Activated CD4-positive, alpha-beta T cell treated with anti-CD3 and anti-CD28 coated beads for 36 hours (primary cell): ENCODE measurements around the gene VPS39. TPM values are rescaled to one million over a fixed set of nuclear protein-coding genes. Genes with fewer than 3 reads are reported as not detected.

Experiments
- ATAC-seq: fragments of 200-7000 bp; cut with Tn5 transposase; one replicate; pipeline ENCODE4 v1.10.0; 2021; ENCODE audit warnings: mild to moderate bottlenecking, moderate library complexity
- CTCF ChIA-PET: fragments of 350-600 bp; sonication (Branson Sonifier 250); formaldehyde crosslinking; loops from one replicate; lab custom pipeline; 2021; ENCODE audit warnings: antibody characterized with exemption; lab: Charles Lee
- POLR2A ChIA-PET: fragments of 350-600 bp; sonication (Branson Sonifier 250); formaldehyde crosslinking; loops from one replicate; lab custom pipeline; 2021; ENCODE audit warnings: antibody characterized with exemption, inconsistent platforms; lab: Charles Lee
- DNase-seq: peaks from one replicate; pipeline ENCODE4 v3.0.0-alpha.2; 2020
- H3K27ac Mint-ChIP-seq: one replicate; pipeline ENCODE4 v1.8.0; 2021; ENCODE audit warnings: mixed read lengths
- H3K27me3 Mint-ChIP-seq: one replicate; pipeline ENCODE4 v1.8.0; 2021; ENCODE audit warnings: mixed read lengths
- H3K36me3 Mint-ChIP-seq: one replicate; pipeline ENCODE4 v1.8.0; 2021; ENCODE audit warnings: low read depth, mixed read lengths
- H3K4me1 Mint-ChIP-seq: one replicate; pipeline ENCODE4 v1.8.0; 2021; ENCODE audit warnings: mixed read lengths
- H3K4me3 Mint-ChIP-seq: one replicate; pipeline ENCODE4 v1.8.0; 2021; ENCODE audit warnings: mild to moderate bottlenecking, moderate library complexity, mixed read lengths
- H3K9me3 Mint-ChIP-seq: one replicate; pipeline ENCODE4 v1.8.0; 2021; ENCODE audit warnings: low read depth, mixed read lengths
- intact Hi-C, 2 experiments: fragments of 100-400 bp; cut with DNase I in 1 of 2; cut with micrococcal nuclease in 1 of 2; formaldehyde crosslinking; loops; one replicate each; pipeline versions ENCODE4 v1.14.2 to v1.15.1; 2022 to 2024; cut with DNase I, micrococcal nuclease
- total RNA-seq, 2 experiments: library from RNA; stranded (reverse); gene quantifications; one replicate each; pipeline ENCODE4 v1.2.3, GENCODE V29; 2021

Gene VPS39
- total RNA-seq, 2 experiments from 2014 or later = 49.5 to 56.2 TPM

DNA sequence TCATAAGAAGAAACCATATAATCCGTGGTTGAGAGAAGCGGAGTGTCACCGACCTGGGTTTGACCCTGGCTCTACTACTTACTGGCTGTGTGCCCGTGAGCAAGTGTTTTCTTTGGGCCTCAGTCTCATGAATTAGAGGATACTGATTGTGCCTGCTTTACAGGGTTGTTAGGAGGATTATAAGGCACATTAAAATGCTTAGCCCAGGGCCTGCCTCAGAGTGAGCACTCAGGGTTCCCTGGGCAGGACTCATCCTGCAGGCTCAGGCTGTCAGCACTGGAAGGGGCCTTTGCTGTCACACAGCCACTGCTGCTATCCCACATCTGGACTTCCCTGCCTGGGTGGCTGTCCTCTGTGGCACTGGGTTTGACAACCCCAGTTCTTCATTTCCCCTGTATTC, 56.4 kb downstream of the VPS39 start:
- Mint-ChIP-seq H3K4me3 (no peak overlapping the region), H3K27ac (no peak overlapping the region), H3K4me1 (no peaks in the 10 kb centered on the region), H3K9me3 (no peaks in the 10 kb centered on the region), H3K36me3 (no peaks in the 10 kb centered on the region), H3K27me3 (no peaks in the 10 kb centered on the region)
- ChIA-PET POLR2A (no interaction called here), CTCF (interaction anchor here (0.6 kb wide), 1 partner anchor 774 kb away, joined by 3 read pairs; no protein-coding TSS in a partner anchor)
- DNase-seq = no peak
- intact Hi-C loops = loop anchor here in 1 of 2 experiments (10.0 kb wide), 1 partner anchor 233 kb away; no protein-coding TSS in a partner anchor
- no peak for ATAC-seq

DNA sequence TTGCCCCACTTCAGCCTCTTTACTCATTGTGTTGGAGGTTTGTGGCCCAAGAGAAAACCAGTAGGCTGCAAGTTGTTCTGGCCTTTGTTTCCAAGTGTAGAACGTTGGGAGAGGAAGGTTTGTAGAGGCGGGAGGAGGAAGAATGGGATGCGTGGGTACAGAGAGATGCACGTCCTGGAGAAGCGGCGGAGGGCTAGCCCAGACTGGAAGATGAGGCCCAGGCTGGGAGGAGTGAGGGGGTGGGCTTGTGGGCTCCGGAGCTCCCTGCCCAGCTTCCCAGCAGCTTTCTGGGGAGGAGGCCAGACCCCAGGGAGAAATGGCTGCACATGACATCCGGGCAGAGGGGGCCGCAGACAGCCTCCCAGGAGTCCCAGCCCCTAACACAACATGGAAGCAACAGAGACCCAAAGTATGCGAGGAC, 57.0 kb downstream of the VPS39 start:
- intact Hi-C loops = loop anchor here in 1 of 2 experiments (10.0 kb wide), 1 partner anchor 234 kb away; no protein-coding TSS in a partner anchor
- POLR2A ChIA-PET = no interaction called here
- ATAC-seq (no peak), DNase-seq (no peak)
- no peak overlapping the region for H3K4me3 Mint-ChIP-seq
- no peak overlapping the region for H3K27ac Mint-ChIP-seq
- no peaks in the 10 kb centered on the region for H3K9me3 Mint-ChIP-seq
- CTCF ChIA-PET = no interaction called here
- no peaks in the 10 kb centered on the region for H3K4me1 Mint-ChIP-seq
- H3K27me3 Mint-ChIP-seq = no peaks in the 10 kb centered on the region
- no peaks in the 10 kb centered on the region for H3K36me3 Mint-ChIP-seq

DNA sequence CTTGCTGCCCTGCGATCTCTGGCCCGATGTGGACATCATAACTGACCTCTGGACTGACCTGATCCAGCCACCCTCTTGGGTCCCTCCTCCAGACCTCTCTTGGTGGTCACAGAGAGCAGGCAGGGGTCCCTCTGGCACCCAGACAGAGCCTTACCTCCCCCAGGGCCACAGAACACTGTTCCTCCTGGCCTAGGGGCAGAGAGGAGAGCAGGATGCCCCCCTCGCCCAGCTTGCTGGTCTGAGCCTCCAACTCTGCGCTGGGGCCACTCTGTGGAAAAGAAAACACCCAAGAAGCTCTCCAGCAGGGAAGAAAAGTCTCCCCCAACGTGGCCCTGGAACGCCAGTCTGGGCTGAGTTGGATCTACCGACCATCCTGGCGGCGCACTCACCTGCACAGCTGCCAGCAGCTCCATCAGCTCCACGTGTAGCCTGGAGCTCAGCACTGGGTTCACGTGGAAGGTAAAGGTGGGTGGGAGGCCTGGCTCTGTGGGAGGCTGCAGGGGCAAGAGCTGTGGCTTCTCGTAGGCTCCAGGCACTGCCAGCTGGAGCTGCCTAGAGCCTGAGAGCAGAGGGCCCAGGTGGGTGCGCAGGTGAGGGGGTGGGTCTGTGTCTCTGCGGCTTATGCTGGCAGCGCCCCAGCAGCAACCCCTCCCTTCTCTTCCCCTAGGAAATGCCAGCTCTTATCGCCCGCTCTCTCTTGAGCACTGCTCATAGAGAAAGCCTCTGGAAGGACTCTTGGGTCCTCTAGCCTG, 57.7 kb downstream of the VPS39 start:
- CTCF ChIA-PET = interaction anchor here (1.1 kb wide), 1 partner anchor 11 kb away, joined by 3 read pairs; no protein-coding TSS in a partner anchor
- ATAC-seq (no peak), DNase-seq (no peak)
- Mint-ChIP-seq H3K27me3 (no peaks in the 10 kb centered on the region), H3K4me1 (no peaks in the 10 kb centered on the region), H3K27ac (no peak overlapping the region), H3K36me3 (no peaks in the 10 kb centered on the region), H3K4me3 (no peak overlapping the region), H3K9me3 (no peaks in the 10 kb centered on the region)
- intact Hi-C loops = loop anchor here in 1 of 2 experiments (10.0 kb wide), 1 partner anchor 234 kb away; no protein-coding TSS in a partner anchor
- POLR2A ChIA-PET = no interaction called here

DNA sequence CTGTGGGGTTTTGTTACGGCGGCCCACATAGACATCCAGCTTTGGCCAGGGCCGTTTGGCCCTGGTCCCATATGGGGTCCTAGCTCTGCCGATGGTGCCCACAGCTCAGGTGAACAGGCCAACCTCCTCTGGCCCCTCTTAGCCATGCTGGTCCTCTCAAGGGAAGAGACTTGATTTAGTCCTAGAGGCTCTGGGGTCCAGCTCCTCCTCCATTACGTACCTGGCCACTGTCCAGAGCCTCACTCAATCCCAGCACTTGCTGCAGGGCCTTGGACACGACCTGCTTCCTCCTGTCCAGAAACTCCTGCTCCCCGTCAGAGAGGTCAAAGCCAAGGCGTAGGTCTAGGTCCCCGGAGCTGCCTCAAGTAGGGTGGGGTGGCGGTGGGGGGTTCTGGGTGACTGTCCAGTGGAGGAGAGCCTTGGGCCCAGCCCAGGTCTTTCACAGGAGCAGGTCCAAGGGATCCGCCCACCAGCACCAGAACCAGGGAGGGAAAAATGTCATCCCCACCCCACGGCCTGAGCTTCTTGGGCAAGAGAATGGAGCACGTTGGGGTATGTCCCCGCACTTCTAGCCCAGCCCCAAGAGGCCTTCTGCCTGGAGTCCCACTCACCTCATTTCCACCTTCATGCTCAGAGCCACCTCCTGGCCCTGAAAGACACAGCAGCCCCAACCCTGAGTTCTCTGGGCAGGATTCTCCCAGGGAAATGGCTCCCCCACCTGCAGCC, 58.4 kb downstream of the VPS39 start:
- no peak for ATAC-seq
- H3K36me3 Mint-ChIP-seq = no peaks in the 10 kb centered on the region
- H3K4me1 Mint-ChIP-seq = no peaks in the 10 kb centered on the region
- H3K27me3 Mint-ChIP-seq = no peaks in the 10 kb centered on the region
- no peak overlapping the region for H3K27ac Mint-ChIP-seq
- H3K4me3 Mint-ChIP-seq = no peak overlapping the region
- CTCF ChIA-PET = interaction anchor here (0.6 to 1.4 kb wide), 5 partner anchors 10 to 161 kb away, joined by 3 to 5 read pairs (median 3); no protein-coding TSS in a partner anchor
- no peaks in the 10 kb centered on the region for H3K9me3 Mint-ChIP-seq
- no peak for DNase-seq
- POLR2A ChIA-PET = no interaction called here
- intact Hi-C loops = loop anchor here in 1 of 2 experiments (10.0 kb wide), 1 partner anchor 235 kb away; no protein-coding TSS in a partner anchor

DNA sequence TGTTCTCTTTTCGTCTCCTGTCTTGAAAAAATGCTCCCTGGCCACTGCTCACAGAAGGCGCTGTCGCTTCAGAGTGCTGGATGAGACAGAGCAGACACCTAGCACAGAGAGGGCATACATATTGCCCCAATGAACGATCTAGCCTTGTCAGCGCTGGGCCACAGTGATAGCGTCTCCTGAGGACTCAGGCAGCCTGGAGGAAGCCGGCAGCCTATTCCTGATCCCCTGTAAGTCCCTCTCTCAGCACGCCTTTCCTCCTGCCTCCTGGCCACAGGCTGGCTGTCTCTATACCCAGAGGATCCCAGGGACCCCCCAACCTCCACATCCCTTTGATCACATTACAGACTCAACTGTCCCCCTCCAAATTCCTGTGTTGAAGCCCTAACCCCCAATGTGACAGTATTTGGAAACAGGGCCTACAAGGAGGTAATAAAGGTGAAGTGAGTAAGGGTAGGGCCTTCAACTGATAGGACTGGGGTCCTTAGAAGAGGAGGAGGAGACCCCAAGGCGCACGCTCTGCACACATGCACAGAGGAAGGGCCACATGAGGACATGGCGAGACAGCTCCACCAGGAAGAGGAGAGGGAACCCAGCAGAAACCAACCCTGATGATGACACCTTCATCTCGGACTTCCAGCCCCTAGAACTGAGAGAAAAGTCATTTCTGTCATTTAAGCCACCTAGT, 59.2 kb downstream of the VPS39 start:
- POLR2A ChIA-PET = no interaction called here
- DNase-seq (no peak), ATAC-seq (no peak)
- H3K27ac Mint-ChIP-seq = no peak overlapping the region
- H3K4me3 Mint-ChIP-seq = no peak overlapping the region
- H3K36me3 Mint-ChIP-seq = no peaks in the 10 kb centered on the region
- no peaks in the 10 kb centered on the region for H3K4me1 Mint-ChIP-seq
- intact Hi-C loops = no loop called here
- no peaks in the 10 kb centered on the region for H3K27me3 Mint-ChIP-seq
- CTCF ChIA-PET = interaction anchor here (0.5 to 2.5 kb wide), 7 partner anchors 11 to 151 kb away, joined by 3 to 8 read pairs (median 3); no protein-coding TSS in a partner anchor
- H3K9me3 Mint-ChIP-seq = no peaks in the 10 kb centered on the region

DNA sequence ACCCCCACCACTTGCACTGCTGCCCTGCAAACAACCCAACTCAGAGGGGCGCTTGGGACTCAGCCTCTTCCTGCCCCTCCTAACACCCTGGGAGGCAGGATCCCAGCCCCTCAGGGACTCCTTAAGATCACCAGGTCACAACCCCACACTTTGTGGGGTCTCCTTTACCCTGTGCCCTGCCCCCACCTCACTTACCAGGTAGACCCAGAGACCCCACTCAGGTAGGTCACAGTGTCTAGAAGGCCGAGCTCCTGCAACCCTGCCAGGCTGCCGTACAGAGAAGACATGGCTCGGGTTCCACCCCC, 60.7 kb downstream of the VPS39 start:
- Mint-ChIP-seq H3K27me3 (no peaks in the 10 kb centered on the region), H3K27ac (no peak overlapping the region), H3K9me3 (no peaks in the 10 kb centered on the region), H3K36me3 (no peaks in the 10 kb centered on the region), H3K4me3 (no peak overlapping the region), H3K4me1 (no peaks in the 10 kb centered on the region)
- POLR2A ChIA-PET = no interaction called here
- DNase-seq (no peak), ATAC-seq (no peak)
- intact Hi-C loops = no loop called here
- CTCF ChIA-PET = interaction anchor here (2.5 kb wide), 1 partner anchor 9 kb away, joined by 8 read pairs; no protein-coding TSS in a partner anchor

DNA sequence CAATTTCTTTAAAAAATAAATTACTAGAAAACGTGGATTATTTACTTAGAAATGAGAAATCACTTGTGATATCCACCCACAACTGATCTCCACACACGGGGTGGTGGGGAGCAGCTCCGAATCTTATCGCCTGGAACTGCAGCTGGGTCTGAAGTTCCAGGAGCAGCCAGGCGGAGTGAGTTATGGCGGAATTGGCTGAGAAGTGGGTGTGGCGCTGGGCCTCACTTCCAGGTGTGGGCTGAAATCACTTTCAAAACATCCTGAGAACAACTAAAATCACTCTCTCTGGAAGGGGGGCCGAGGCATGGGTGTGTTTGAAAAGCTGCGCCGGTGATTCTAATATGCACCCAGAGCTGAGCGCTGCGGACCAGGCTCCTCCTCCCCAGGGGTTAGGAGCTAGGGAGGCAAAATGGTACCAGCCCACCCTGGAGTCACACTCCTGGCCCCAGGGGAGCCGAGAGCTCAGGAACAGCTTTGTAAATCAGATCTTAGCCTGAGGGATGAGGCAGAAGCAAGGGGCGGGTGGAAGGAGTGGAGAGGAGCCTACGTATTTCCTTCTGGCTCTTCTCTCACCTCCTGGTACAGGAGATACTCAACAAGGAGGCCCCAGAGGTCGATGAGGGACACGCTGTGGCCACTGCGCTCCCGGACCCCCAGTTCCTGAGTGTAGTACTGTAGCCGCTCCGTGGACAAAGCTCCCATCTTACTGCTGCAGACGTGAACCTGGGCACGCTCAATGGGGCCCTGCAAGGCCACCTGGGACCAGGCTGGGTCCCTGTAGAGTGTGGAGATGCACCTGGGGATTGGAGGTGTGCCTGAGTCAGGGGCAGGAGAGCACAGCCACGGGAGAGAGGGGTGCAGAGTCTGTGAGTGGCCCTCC, 61.3 kb downstream of the VPS39 start:
- ATAC-seq (no peak), DNase-seq (no peak)
- intact Hi-C loops = no loop called here
- Mint-ChIP-seq H3K4me3 (no peak overlapping the region), H3K36me3 (no peaks in the 10 kb centered on the region), H3K27me3 (no peaks in the 10 kb centered on the region), H3K4me1 (no peaks in the 10 kb centered on the region), H3K27ac (no peak overlapping the region), H3K9me3 (no peaks in the 10 kb centered on the region)
- POLR2A ChIA-PET = no interaction called here
- CTCF ChIA-PET = interaction anchor here (2.5 kb wide), 1 partner anchor 9 kb away, joined by 8 read pairs; no protein-coding TSS in a partner anchor

DNA sequence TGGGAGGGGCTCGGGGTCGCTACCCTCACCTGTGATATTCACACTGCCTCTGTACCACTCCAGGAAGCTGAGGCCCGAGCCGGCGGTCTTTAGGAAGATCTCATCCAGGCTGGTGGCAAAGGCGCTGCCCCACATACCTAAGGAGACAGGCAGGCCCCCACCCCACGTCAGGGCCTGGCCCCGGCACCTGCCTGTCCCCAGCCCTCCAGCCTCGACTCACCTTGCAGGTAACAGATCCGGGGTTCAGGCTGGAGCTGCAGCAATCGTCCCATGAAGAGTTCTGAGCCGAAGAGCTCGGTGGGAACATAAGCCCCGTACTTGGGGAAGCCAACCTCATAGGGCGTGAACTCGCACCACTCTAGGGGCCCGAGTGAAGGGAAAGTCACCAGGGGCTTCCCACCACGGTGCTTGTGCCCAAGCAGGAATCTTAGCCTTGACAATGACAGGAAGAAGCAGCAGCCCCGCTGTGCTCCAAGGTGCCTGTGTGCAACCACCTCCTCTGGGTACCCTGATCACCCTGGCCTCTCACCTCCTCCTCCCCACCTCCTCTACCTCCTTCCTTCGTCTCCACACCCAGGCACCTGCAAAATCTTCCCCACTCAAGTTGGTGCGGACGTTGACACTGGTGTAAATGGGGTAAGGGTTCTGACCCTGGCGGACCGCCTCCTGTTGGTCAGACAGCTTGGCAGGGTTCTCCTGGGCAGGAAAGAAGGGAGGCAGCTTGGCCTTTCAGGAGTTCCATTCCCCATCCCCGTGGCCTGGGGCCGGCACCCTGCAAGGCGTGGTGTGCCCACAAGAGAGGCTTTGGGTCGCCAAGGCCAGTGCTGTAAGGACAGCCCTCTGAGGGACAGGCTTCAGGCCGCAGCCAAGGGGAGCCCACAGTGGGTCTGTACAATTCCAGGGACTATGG, 62.3 kb downstream of the VPS39 start:
- intact Hi-C loops = no loop called here
- Mint-ChIP-seq H3K36me3 (no peaks in the 10 kb centered on the region), H3K4me3 (no peak overlapping the region), H3K27ac (no peak overlapping the region), H3K4me1 (no peaks in the 10 kb centered on the region), H3K27me3 (no peaks in the 10 kb centered on the region), H3K9me3 (no peaks in the 10 kb centered on the region)
- ATAC-seq = no peak
- ChIA-PET POLR2A (no interaction called here), CTCF (interaction anchor here (2.5 kb wide), 1 partner anchor 8 kb away, joined by 8 read pairs; no protein-coding TSS in a partner anchor)
- DNase-seq = no peak

DNA sequence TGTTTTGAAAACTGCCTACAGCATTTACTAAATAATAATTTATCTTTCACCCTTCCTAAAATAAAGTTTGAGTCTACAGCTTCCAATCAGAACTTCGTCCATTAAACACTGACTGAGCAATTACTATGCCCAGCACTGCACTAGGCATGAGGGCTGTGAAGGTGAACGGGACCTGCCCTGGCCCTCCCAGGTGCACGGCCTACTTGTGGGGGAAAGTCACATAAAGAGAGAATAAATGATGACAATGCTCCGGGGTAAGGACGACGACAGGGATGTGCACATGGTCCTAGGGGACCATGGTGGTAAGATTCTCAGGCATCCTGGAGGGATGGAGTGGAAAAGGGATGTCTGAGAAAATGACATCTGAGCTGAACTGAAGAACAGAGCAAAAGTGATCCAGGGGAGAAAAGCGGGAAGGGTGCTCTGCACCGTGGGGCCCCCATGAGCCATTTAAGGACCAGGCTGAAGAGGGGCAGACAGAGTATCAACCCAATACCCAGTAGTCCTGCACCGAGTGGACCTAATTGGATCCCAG, 63.2 kb downstream of the VPS39 start:
- Mint-ChIP-seq H3K4me3 (no peak overlapping the region), H3K36me3 (no peaks in the 10 kb centered on the region), H3K9me3 (no peaks in the 10 kb centered on the region), H3K4me1 (no peaks in the 10 kb centered on the region), H3K27ac (no peak overlapping the region), H3K27me3 (no peaks in the 10 kb centered on the region)
- ATAC-seq = no peak
- ChIA-PET POLR2A (no interaction called here), CTCF (no interaction called here)
- DNase-seq = peak; percentile 1
- intact Hi-C loops = no loop called here
